MM.1S (cell line): ENCODE data around the gene PRL.

ENCODE experiments used
- DNase-seq: peaks from one replicate; pipeline ENCODE4 v3.0.0-alpha.2; 2015
- H2AFZ ChIP-seq: fragments of 300-600 bp; sonication (generic); 2 replicates; pipeline ENCODE4 v1.6.0; 2016; ENCODE audit warnings: antibody characterized with exemption, low read length
- H3F3A ChIP-seq: fragments of 300-600 bp; sonication (generic); 2 replicates; pipeline ENCODE4 v1.6.1; 2016; ENCODE audit warnings: mild to moderate bottlenecking, antibody characterized with exemption, low read length, moderate library complexity, mixed read lengths; ENCODE audit not compliant: insufficient read depth
- H3K27ac ChIP-seq: fragments of 300-600 bp; sonication (generic); 2 replicates; pipeline ENCODE4 v1.5.1; 2016; ENCODE audit warnings: mild to moderate bottlenecking, low read length
- H3K27me3 ChIP-seq: fragments of 300-600 bp; sonication (generic); replicated peaks from 2 replicates; pipeline ENCODE4 v1.6.0; 2016; ENCODE audit warnings: low read length; ENCODE audit not compliant: insufficient read depth
- H3K36me3 ChIP-seq: fragments of 300-600 bp; sonication (generic); replicated peaks from 2 replicates; pipeline ENCODE4 v1.6.1; 2016; ENCODE audit warnings: mild to moderate bottlenecking, low read length, mixed read lengths; ENCODE audit not compliant: insufficient read depth
- H3K4me1 ChIP-seq: fragments of 300-600 bp; sonication (generic); 2 replicates; pipeline ENCODE4 v1.6.1; 2016; ENCODE audit warnings: low read length, mixed read lengths
- H3K4me2 ChIP-seq: fragments of 300-600 bp; sonication (generic); 2 replicates; pipeline ENCODE4 v1.6.0; 2016; ENCODE audit warnings: low read depth, low read length
- H3K4me3 ChIP-seq: fragments of 300-600 bp; sonication (generic); 2 replicates; pipeline ENCODE4 v1.5.1; 2016; ENCODE audit warnings: low read length, mixed read lengths
- H3K79me2 ChIP-seq: fragments of 300-600 bp; sonication (generic); 2 replicates; pipeline ENCODE4 v1.6.1; 2016; ENCODE audit warnings: mixed run types, low read length, mixed read lengths
- H3K9ac ChIP-seq: fragments of 300-600 bp; sonication (generic); 2 replicates; pipeline ENCODE4 v1.6.1; 2016; ENCODE audit warnings: low read length, mixed read lengths
- H3K9me2 ChIP-seq: fragments of 300-600 bp; sonication (generic); replicated peaks from 2 replicates; pipeline ENCODE4 v1.6.1; 2016; ENCODE audit warnings: mild to moderate bottlenecking, low read length, mixed read lengths; ENCODE audit not compliant: insufficient read depth
- H3K9me3 ChIP-seq: fragments of 300-600 bp; sonication (generic); replicated peaks from 2 replicates; pipeline ENCODE4 v1.6.1; 2016; ENCODE audit warnings: mild to moderate bottlenecking, low read length, mixed read lengths; ENCODE audit not compliant: insufficient read depth
- H4K20me1 ChIP-seq: fragments of 300-600 bp; sonication (generic); 2 replicates; pipeline ENCODE4 v1.6.1; 2016; ENCODE audit warnings: mild to moderate bottlenecking, low read length, moderate library complexity, mixed read lengths; ENCODE audit not compliant: insufficient read depth
- CTCF ChIP-seq: fragments of 300-600 bp; sonication (generic); IDR thresholded peaks from 2 replicates; pipeline ENCODE4 v1.5.1; 2016; ENCODE audit warnings: antibody characterized with exemption, low read length, mixed read lengths
- EZH2 ChIP-seq: fragments of 300-600 bp; sonication (generic); optimal IDR thresholded peaks from 2 replicates; pipeline ENCODE3; 2017; ENCODE audit warnings: low read depth, mild to moderate bottlenecking, antibody characterized with exemption, low read length, mixed read lengths
- EZH2phosphoT487 ChIP-seq: fragments of 300-600 bp; sonication (generic); IDR thresholded peaks from 2 replicates; pipeline ENCODE4 v1.6.1; 2018; ENCODE audit warnings: antibody characterized with exemption, low read length

PRL gene

GRCh38 chr6:22254886-22255285, 42.0 kb downstream of the PRL start:
- Histone ChIP-seq H3K9me3 (no peaks in the 10 kb centered on the region), H3K4me3 (no peak overlapping the region), H3K36me3 (no peaks in the 10 kb centered on the region), H3K79me2 (no peaks in the 10 kb centered on the region), H3K4me1 (no peaks in the 10 kb centered on the region), H4K20me1 (no peaks in the 10 kb centered on the region), H2AFZ (no peak overlapping the region), H3F3A (no peaks in the 10 kb centered on the region), H3K27ac (no peak overlapping the region), H3K9me2 (no peaks in the 10 kb centered on the region), H3K9ac (no peak overlapping the region), H3K27me3 (no peaks in the 10 kb centered on the region), H3K4me2 (no peak overlapping the region)
- TF ChIP-seq EZH2phosphoT487 (no peak), EZH2 (no peak), CTCF (no peak)
- DNase-seq = no peak

- Histone ChIP-seq H3K9me2 (no peaks in the 10 kb centered on the region), H3K9ac (no peak overlapping the region), H3K4me3 (no peak overlapping the region), H3F3A (no peaks in the 10 kb centered on the region), H3K4me2 (no peak overlapping the region), H4K20me1 (no peaks in the 10 kb centered on the region), H3K27ac (no peak overlapping the region), H3K4me1 (no peaks in the 10 kb centered on the region), H2AFZ (no peak overlapping the region), H3K27me3 (no peaks in the 10 kb centered on the region), H3K79me2 (no peaks in the 10 kb centered on the region), H3K9me3 (no peaks in the 10 kb centered on the region), H3K36me3 (no peaks in the 10 kb centered on the region)
- no peak for DNase-seq
- TF ChIP-seq CTCF (no peak), EZH2phosphoT487 (no peak), EZH2 (no peak)
Observed at GRCh38 chr6:22253955-22254655, 42.7 kb downstream of the PRL start.

GRCh38 chr6:22251348-22251747, 45.5 kb downstream of the PRL start:
- Histone ChIP-seq H3K9me2 (no peaks in the 10 kb centered on the region), H3K4me2 (no peak overlapping the region), H3K9ac (no peak overlapping the region), H3K4me1 (no peaks in the 10 kb centered on the region), H3F3A (no peaks in the 10 kb centered on the region), H2AFZ (no peak overlapping the region), H3K27me3 (no peaks in the 10 kb centered on the region), H3K27ac (no peak overlapping the region), H3K79me2 (no peaks in the 10 kb centered on the region), H3K4me3 (no peak overlapping the region), H4K20me1 (no peaks in the 10 kb centered on the region), H3K9me3 (no peaks in the 10 kb centered on the region), H3K36me3 (no peaks in the 10 kb centered on the region)
- no peak for DNase-seq
- no peak for TF ChIP-seq EZH2phosphoT487
- TF ChIP-seq CTCF = no peak
- TF ChIP-seq EZH2 = no peak
